Measurements from ENCODE around the gene EP400. TPM values are rescaled to one million over a fixed set of nuclear protein-coding genes. Genes with fewer than 3 reads are reported as not detected.
A peak's percentile ranks its signal among the peaks of the same experiment; 100 is the strongest.

EP400 gene
- total and polyA plus RNA-seq, 2 of the 13 experiments (the other 11 are each of a cell fraction or from before 2014, with no cell fraction given): 4.9 to 5.0 TPM

- TF ChIP-seq ZSCAN25 (CRISPR knock-in tag; IDR thresholded peaks at IDR 0.05): peak; percentile 73
- no peak for TF ChIP-seq ZNF775 (CRISPR knock-in tag; IDR thresholded peaks at IDR 0.05; ENCODE audit: borderline replicate concordance)
- no peak for TF ChIP-seq ATAD3A (CRISPR knock-in tag; IDR thresholded peaks at IDR 0.05)
- TF ChIP-seq TFDP1 (CRISPR knock-in tag; IDR thresholded peaks at IDR 0.05; ENCODE audit: borderline replicate concordance): peak; percentile 92; the same call in 1 of the 2 replicates
- TF ChIP-seq ATF3 (CRISPR knock-in tag; IDR thresholded peaks at IDR 0.05): peak; percentile 30; the same call in 1 of the 2 replicates
- no peak for TF ChIP-seq TEAD3 (CRISPR knock-in tag; optimal IDR thresholded peaks at IDR 0.05; ENCODE audit: borderline replicate concordance)
- no peak for TF ChIP-seq RFXANK (CRISPR knock-in tag; IDR thresholded peaks at IDR 0.05)
- no peak for TF ChIP-seq ZSCAN30 (CRISPR knock-in tag; IDR thresholded peaks at IDR 0.05)
- TF ChIP-seq HDAC1 (CRISPR knock-in tag; IDR thresholded peaks at IDR 0.05): peak; percentile 98
- TF ChIP-seq MXD1 (CRISPR knock-in tag; IDR thresholded peaks at IDR 0.05): peak; percentile 99
- TF ChIP-seq ZNF770 (CRISPR knock-in tag; IDR thresholded peaks at IDR 0.05): peak; percentile 18; the same call in 1 of the 2 replicates
- TF ChIP-seq ZMAT3 (CRISPR knock-in tag; conservative IDR thresholded peaks at IDR 0.05): peak; percentile 91
- TF ChIP-seq IRF1 (CRISPR knock-in tag; IDR thresholded peaks at IDR 0.05; ENCODE audit: low read depth): no peak
- no peak; the same call in 1 of the 2 replicates for TF ChIP-seq ATF7-NPFF (CRISPR knock-in tag; IDR thresholded peaks at IDR 0.05; ENCODE audit: low read depth)
- TF ChIP-seq ZMYM4 (CRISPR knock-in tag; IDR thresholded peaks at IDR 0.05): peak; percentile 82
- no peak; the same call in 1 of the 2 replicates for TF ChIP-seq NFYB (CRISPR knock-in tag; IDR thresholded peaks at IDR 0.05)
- TF ChIP-seq ZNF577 (CRISPR knock-in tag; IDR thresholded peaks at IDR 0.05; ENCODE audit: borderline replicate concordance, low read depth): no peak
- TF ChIP-seq ZNF746 (CRISPR knock-in tag; IDR thresholded peaks at IDR 0.05): no peak; the same call in 1 of the 2 replicates
- peak; percentile 22; the same call in 1 of the 2 replicates for TF ChIP-seq JUNB (CRISPR knock-in tag; IDR thresholded peaks at IDR 0.05; ENCODE audit: borderline replicate concordance)
- TF ChIP-seq KAT7 (CRISPR knock-in tag; IDR thresholded peaks at IDR 0.05; ENCODE audit: borderline replicate concordance): no peak
- peak; percentile 34; the same call in 1 of the 2 replicates for TF ChIP-seq NCOA2 (CRISPR knock-in tag; IDR thresholded peaks at IDR 0.05)
- TF ChIP-seq THAP7 (CRISPR knock-in tag; IDR thresholded peaks at IDR 0.05): 0 out of 2 replicates have a peak, but pooled peaks have one; percentile 50
- TF ChIP-seq REL (CRISPR knock-in tag; conservative IDR thresholded peaks at IDR 0.05): no peak
- TF ChIP-seq PAF1 (CRISPR knock-in tag; IDR thresholded peaks at IDR 0.05): no peak
- TF ChIP-seq HHEX (CRISPR knock-in tag; IDR thresholded peaks at IDR 0.05): no peak
Observed at GRCh38 chr12:131928711-131929580, 20.8 kb upstream of the EP400 start, which contains the start of gene PUS1 (continued).
